Neuron (in vitro differentiated cells): ENCODE data around the gene PSMD9.

Experiments used
- H2AFZ ChIP-seq: one replicate; pipeline ENCODE4 v1.6.1; 2013; ENCODE audit warnings: low read depth, mild to moderate bottlenecking, inconsistent platforms, low read length, moderate library complexity
- H3K27me3 ChIP-seq: one replicate; pipeline ENCODE4 v1.6.1; 2013; ENCODE audit warnings: low read length; ENCODE audit not compliant: insufficient read depth
- H3K36me3 ChIP-seq: one replicate; pipeline ENCODE4 v1.6.1; 2013; ENCODE audit warnings: low read length; ENCODE audit not compliant: insufficient read depth
- H3K4me1 ChIP-seq: one replicate; pipeline ENCODE4 v1.6.1; 2013; ENCODE audit warnings: low read length; ENCODE audit not compliant: insufficient read depth
- H3K4me3 ChIP-seq: 2 replicates; pipeline ENCODE4 v1.5.1; 2013; ENCODE audit warnings: mild to moderate bottlenecking, low read length, moderate library complexity
- H3K9me3 ChIP-seq: one replicate; pipeline ENCODE4 v1.6.1; 2013; ENCODE audit warnings: low read length

Gene PSMD9

DNA sequence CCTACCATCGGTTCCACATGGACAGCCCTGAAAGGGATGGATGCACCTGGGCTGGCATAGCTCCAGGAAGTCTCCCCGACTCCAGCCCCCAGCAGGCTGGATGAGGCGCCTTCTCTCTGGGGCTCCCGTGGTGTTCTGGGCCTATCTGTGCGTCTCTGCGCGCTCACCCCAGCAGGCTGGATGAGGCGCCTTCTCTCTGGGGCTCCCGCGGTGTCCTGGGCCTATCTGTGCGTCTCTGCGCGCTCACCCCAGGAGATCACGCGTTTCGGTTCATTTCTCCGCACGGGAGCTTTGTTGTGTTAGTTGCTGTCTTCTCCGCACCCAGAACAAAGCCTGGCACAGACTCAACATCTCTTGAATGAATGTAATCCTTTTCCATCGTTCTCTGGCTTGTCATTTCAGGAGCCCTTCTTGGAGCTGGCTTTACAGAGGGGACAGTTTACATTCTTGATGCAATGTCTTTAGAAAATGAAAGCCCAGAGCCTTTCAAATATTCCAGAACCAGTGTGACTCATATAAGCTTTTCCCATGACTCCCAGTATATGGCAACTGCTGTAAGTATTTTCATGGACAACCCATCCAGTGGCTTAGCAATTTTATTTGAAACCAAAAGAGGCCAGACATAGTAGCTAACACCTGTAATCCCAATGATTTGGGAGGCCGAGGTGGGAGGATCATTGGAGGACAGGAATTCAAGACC is 70.1 kb downstream of the PSMD9 start:
- Histone ChIP-seq H3K9me3 (no peaks in the 10 kb centered on the region), H3K27me3 (no peaks in the 10 kb centered on the region), H3K4me1 (no peaks in the 10 kb centered on the region), H3K36me3 (no peaks in the 10 kb centered on the region), H2AFZ (no peak overlapping the region), H3K4me3 (no peak overlapping the region)

DNA sequence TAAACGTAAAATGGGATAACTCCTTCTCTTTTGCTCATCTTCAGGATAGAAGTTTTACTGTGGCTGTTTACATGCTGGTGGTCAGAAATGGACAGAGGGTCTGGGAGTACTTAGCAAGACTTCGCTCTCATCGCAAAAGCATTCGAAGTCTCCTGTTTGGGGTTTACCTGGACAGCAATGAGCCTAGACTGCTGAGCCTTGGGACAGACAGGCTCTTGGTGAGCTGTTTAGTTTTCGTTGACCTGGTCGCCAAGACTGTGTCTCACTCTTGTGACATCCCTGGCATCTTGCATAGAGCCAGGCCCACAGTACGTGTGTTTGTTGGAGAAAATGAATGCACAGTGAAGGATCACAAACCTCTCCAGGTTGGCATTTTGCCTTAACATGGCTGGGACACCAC is 72.0 kb downstream of the PSMD9 start:
- no peak overlapping the region for H2AFZ ChIP-seq
- H3K4me1 ChIP-seq = no peaks in the 10 kb centered on the region
- no peaks in the 10 kb centered on the region for H3K36me3 ChIP-seq
- H3K4me3 ChIP-seq = no peak overlapping the region
- H3K9me3 ChIP-seq = no peaks in the 10 kb centered on the region
- no peaks in the 10 kb centered on the region for H3K27me3 ChIP-seq

DNA sequence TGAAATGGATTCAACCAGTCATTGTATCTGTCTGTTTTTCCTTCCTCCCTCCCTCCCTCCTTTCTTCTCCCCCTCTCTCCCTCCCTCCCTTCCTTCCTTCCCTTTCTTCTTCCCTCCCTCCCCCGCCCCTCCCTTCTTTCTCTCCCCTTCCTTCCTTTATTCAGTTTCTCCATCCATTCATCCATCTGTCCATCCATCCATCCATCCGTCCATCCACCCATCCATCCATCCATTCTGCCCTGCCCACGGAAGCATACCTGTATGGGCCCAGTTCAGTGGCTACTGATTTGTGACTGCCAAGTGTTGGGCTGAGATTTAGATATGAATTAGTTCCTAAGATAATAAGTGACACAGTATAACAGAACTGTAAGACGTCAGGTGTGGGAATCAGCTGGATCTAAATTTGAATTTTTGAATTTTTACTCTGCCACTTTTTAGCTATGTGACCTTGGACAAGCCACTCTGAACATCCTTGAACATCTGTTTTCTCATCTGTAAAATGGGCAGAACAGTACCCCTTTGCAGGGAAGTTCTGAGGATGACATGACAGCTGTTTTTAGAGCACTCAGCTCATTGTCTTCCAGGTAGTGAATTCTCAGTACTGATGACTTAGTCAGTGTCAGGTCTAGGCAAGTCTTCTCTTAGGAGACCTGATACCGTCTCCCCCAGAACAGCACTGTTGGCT is 72.7 kb downstream of the PSMD9 start:
- Histone ChIP-seq H3K36me3 (no peaks in the 10 kb centered on the region), H3K27me3 (no peaks in the 10 kb centered on the region), H2AFZ (no peak overlapping the region), H3K4me1 (no peaks in the 10 kb centered on the region), H3K4me3 (no peak overlapping the region), H3K9me3 (no peaks in the 10 kb centered on the region)

DNA sequence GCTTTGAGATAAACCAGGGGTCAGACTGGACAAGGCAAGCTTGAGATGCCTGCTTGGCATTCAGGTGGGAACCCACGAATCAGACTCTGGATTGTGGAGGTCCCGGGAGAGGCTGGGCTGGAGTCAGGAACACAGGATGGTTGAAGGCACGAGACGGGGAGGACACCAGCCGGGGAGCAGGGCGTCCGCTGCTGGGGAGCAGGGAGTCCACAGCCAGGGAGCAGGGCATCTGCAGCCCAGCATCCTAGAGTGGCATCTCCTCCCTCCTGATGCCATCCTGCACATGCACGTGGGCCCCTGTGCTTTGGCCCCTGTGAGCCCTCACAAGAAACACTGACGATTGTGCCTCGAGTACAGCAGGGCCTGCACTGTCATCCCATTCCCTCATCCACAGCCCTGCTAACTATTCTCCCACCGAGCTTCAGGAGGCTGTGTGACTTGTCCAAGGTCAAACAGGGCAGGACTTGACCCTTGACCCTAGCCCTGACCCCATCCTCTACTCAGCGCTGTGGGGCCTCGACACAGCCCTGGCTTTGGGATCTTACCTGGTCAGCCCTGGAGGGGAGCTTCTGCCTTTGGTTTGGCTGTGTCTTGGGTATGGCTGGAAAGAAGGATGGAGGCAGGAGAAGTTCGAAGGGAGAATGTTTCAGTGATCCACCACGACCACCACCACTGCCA is 74.9 kb downstream of the PSMD9 start:
- H3K4me1 ChIP-seq = no peaks in the 10 kb centered on the region
- H3K36me3 ChIP-seq = no peaks in the 10 kb centered on the region
- H3K9me3 ChIP-seq = no peaks in the 10 kb centered on the region
- no peaks in the 10 kb centered on the region for H3K27me3 ChIP-seq
- no peak overlapping the region for H3K4me3 ChIP-seq
- H2AFZ ChIP-seq = no peak overlapping the region

DNA sequence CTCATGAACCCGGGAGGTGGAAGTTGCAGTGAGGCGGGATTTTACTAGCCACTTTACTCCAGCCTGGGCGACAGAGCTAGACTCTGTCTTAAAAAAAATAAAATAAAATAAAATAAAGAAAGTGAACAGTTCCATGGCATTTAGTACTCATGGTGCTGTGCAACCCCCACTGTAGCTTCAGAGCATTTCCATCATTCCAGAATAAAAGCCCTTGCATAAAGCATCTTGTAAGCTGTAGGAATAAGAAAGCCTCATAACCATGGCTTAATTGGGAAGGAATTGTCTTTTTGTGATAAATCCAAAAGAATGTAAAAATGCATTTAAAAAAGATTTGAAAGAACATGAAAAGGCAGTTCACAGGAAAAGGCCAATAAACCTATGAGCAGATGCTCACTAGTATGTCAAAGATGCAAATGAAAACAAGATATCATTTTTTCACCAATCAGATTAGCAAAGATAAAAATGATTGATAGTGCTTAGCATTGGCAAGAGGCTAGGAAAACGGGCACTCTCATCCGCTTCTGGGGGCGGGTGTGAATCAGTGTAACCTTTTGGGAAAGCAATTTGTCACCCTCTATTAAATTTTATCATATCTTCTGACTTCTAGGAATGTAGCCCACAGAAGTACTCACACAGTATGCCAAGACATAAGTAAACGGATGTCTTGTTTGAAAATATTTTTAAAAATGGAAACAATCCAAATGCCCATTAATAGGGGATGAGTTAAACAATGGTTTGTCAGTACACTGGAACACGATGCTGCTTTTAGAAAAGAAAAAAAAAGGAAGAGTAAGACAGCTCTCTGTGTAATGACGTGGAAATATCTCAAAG is 76.4 kb downstream of the PSMD9 start:
- Histone ChIP-seq H3K36me3 (no peaks in the 10 kb centered on the region), H3K9me3 (no peaks in the 10 kb centered on the region), H3K4me1 (no peaks in the 10 kb centered on the region), H3K4me3 (no peak overlapping the region), H2AFZ (no peak overlapping the region), H3K27me3 (no peaks in the 10 kb centered on the region)

DNA sequence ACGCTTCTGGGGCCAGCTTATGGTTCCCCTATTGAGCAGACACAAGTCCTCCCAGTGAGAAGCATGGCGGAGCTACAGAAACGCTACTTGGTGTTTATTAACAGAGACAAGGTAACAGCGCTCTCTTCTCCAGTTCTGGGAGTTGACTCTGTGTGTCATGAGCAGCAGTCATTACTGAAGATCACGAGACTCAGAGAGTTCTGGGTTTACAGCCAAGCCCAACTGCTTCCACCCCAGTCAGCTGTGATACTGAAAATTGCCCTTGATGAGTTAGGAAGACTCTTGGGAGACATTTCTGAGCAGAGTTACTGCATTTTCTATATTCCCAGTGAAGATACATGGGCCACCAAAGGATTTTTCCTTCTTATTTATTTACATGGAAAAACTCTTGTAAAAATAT is 78.4 kb downstream of the PSMD9 start:
- no peaks in the 10 kb centered on the region for H3K4me1 ChIP-seq
- no peaks in the 10 kb centered on the region for H3K27me3 ChIP-seq
- no peak overlapping the region for H2AFZ ChIP-seq
- no peaks in the 10 kb centered on the region for H3K36me3 ChIP-seq
- H3K4me3 ChIP-seq = no peak overlapping the region
- H3K9me3 ChIP-seq = no peaks in the 10 kb centered on the region
